ENCODE measurements around the gene PTPRQ.
A peak's percentile ranks its signal among the peaks of the same experiment; 100 is the strongest.
"Not testable (repeated sequence)": the region's sequence is repeated elsewhere in the genome, so short reads cannot be mapped to it uniquely, and the experiment has no call there.

PTPRQ gene, protein sequence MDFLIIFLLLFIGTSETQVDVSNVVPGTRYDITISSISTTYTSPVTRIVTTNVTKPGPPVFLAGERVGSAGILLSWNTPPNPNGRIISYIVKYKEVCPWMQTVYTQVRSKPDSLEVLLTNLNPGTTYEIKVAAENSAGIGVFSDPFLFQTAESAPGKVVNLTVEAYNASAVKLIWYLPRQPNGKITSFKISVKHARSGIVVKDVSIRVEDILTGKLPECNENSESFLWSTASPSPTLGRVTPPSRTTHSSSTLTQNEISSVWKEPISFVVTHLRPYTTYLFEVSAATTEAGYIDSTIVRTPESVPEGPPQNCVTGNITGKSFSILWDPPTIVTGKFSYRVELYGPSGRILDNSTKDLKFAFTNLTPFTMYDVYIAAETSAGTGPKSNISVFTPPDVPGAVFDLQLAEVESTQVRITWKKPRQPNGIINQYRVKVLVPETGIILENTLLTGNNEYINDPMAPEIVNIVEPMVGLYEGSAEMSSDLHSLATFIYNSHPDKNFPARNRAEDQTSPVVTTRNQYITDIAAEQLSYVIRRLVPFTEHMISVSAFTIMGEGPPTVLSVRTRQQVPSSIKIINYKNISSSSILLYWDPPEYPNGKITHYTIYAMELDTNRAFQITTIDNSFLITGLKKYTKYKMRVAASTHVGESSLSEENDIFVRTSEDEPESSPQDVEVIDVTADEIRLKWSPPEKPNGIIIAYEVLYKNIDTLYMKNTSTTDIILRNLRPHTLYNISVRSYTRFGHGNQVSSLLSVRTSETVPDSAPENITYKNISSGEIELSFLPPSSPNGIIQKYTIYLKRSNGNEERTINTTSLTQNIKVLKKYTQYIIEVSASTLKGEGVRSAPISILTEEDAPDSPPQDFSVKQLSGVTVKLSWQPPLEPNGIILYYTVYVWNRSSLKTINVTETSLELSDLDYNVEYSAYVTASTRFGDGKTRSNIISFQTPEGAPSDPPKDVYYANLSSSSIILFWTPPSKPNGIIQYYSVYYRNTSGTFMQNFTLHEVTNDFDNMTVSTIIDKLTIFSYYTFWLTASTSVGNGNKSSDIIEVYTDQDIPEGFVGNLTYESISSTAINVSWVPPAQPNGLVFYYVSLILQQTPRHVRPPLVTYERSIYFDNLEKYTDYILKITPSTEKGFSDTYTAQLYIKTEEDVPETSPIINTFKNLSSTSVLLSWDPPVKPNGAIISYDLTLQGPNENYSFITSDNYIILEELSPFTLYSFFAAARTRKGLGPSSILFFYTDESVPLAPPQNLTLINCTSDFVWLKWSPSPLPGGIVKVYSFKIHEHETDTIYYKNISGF (N-terminal part only)

DNA sequence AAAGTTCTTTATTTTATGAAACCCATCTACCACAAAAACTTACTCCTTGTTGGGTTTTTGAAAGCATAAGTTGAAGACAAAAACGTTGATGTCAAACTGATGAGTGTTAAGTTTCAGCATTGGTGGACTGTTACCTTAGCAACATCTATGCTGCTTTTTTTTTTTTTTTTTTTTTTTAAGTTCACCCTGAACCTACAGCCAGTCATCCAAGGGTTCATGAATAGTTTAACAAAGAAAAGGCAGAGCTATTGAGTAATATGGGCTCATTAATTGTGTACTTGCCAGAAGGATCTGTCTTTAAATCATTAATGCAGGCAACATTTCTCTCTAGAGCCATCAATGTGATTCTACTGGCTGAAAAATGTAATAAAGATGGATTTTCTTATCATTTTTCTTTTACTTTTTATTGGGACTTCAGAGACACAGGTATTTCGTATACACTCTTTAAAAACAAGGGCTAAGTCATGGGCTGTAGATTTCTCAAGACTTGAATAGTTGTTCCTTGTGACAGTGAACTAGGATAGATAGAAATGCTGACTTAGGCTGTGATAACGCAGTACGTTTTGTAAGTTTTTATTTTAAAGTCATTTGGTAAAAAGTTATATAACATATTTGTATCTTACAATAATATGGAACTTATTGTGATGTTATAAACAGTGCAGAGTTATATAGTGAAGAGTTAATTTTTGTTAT lies at the start of gene PTPRQ:
Gene PTPRQ (plus strand): TSS at position 262 of the 693 bp plus-strand sequence. CDS start 111 bp downstream, at position 373.
- no peak for DNase-seq (ENCODE audit: low spot score)

DNA sequence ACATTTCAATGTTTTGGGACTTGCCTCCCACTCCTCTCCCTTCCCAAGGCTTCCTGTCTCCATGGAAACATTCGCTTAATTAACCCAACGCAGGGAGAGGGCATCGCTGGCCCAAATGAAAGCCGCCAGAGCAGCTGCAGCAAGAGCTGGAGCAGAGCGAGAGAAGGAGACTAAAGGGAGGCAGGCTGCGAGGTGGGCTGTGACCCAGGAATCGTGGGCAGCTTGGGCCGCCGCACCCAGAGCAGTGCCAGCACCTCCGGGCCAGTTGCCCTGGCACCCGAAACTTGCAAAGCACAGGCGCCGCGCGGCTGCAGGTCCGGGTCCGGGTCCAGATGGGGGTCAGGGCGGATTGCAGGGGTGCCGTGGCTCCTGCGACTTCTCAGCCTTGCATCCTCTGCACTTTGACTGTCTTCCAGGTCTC lies 43.5 kb upstream of the PTPRQ start:
- DNase-seq (ENCODE audit: low spot score): peak; percentile 24

- DNase-seq (ENCODE audit: low spot score): no peak
These were observed 42.8 kb upstream of the PTPRQ start for GRCh38 chr12:80401191-80401590.

GRCh38 chr12:80404629-80405028 lies 39.4 kb upstream of the PTPRQ start:
- DNase-seq (ENCODE audit: low spot score): no peak

- DNase-seq (ENCODE audit: low spot score): no peak
These were observed 37.8 kb upstream of the PTPRQ start for GRCh38 chr12:80406253-80406652.

DNA sequence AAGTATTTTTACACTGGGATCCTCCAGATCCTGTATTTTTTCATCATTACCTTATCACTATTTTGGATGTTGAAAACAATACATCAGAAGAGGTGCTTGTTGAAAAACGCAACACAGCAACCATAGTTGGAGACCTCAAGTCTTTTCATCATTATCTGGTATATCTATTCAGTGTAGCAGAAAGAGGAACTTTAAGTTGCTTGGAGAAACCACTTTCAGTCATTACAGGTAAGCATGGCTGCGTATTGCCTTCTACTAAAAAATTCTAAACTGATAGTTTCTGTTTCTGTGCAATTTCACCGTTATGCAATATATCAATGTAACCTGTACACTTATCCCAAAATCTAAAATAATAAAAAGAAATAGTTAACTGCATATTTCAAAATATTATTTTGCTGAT lies 32.2 kb upstream of the PTPRQ start:
- DNase-seq (ENCODE audit: low spot score): no peak

DNA sequence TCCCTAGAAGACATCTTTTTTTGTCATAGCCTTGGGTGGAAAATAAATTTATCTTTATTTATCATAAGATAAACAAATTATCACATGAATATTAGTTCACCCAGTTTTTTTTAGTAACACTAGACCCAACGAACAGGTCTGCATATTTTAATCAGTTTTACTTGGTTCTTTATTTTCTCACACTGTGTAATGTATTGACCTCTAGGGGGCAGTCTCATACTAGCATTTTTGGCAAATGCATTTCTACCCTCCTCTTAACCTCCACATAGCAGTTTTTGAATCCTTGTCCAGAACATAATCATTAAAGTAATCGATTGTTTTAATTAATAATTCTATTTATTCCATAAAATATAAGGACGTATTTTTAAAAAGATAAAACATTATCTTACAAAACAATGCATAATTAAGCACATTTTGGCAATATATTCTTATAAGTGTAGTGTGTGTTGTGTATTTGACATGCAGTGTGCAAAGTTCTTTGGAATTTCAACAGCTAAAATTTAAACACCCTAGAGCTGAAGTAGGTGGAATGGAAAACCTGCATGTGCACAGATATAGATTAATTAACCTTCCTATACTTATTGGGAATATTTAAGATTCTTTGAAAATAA lies 31.6 kb upstream of the PTPRQ start:
- peak; percentile 37 for DNase-seq (ENCODE audit: low spot score)

- DNase-seq (ENCODE audit: low spot score): no peak
These were observed 30.6 kb upstream of the PTPRQ start for GRCh38 chr12:80413462-80413861.

- no peak for DNase-seq (ENCODE audit: low spot score)
These were observed 28.6 kb upstream of the PTPRQ start for GRCh38 chr12:80415466-80415865.

DNA sequence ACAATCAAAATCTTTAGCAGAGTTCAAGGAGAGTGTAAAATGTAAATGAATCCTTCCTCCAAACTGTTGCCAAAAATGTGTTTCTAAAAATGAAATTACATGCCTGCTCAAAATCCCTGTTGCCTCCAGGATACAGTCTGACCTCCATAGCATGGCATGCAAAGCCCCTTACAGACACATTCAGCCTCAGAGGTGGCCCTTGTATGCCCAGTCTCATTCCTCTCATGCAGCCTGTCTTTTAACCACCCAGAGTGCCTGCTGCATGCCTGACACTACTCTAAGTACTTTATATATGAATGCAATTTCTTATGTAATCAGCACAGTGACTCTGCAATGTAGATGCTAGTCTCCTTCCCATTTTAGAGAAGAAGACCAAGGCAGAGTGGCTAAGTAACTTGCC lies 24.4 kb upstream of the PTPRQ start:
- DNase-seq (ENCODE audit: low spot score): no peak

GRCh38 chr12:80420075-80420474 lies 24.0 kb upstream of the PTPRQ start:
- DNase-seq (ENCODE audit: low spot score): no peak

DNA sequence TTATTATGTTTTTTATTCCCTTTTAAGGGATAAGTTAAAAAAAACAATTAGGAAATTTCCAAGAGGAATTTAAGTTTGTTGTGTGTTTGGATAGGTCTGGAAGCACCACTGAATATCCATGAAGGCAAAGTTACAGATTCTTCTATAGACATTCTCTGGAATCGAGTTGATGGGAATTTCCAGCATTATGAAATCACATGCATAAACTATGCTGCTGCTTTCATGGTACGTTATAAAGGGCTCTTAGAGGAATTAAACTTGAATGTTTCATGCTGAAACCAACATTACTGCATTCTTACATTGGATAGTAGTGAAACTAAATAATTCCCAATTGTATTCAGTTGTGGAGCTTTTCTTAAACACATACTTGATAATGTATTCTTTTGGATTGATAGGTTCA lies 21.5 kb upstream of the PTPRQ start:
- DNase-seq (ENCODE audit: low spot score): no peak

- DNase-seq (ENCODE audit: low spot score): no peak
These were observed 12.0 kb upstream of the PTPRQ start for GRCh38 chr12:80432061-80432460.

DNA sequence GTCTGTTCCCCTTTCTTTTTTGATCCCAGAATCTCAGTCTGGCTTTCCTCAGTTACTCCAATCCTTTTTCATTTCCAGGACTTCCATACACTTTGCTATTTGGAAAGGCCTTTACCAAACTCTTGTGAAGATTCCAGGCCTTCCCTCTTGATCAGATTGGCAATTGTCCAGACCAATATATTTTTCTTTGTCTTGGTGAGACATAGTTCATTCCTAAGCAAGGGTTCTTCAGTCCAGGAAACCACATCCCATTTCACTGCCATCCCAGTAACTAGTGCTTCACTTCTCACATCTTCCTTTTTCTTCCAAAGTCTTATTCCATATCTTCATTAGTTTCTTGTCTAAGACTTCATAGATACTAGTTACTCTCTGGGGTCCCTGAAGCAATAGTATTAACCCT lies 2.1 kb upstream of the PTPRQ start:
- DNase-seq (ENCODE audit: low spot score): no peak

DNA sequence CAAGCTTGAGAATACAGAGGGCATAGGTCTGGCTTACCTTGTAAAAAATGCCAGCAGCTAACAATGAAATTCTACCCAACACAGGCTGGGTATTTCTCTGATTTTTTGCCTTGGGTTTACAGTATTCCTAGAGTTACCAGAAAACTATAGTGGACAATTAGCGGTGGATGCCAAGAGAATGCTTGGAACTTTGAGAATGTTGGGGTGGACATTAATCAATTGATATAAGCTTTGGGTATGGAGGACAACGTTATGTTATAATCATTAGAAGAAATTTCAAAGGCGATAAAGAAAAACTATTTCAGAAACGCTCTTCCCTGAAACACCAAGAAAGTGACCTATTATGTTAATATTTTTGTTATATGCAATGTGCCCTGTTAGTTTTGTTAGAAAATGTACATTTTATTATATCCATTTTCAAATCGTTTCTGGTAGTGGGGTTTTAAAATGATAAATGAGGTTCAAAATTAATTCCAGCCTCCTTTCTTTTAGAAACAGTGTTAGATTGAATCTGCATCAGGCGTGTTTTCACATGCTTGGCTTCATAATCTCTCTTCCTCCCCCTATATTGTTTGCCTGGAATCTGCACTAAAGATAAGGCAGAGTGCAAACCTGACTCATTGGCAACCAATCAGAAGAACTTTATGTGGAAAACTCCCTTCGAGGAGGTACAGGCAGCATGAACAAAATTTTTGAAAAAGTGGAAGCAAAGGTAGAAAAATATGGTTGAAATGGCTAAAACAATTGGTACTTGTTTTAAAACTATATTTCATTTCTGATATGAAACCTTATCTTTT lies 1.4 kb upstream of the PTPRQ start:
- no peak for DNase-seq (ENCODE audit: low spot score)

- DNase-seq (ENCODE audit: low spot score): peak; percentile 14
These were observed 1.2 kb downstream of the PTPRQ start for GRCh38 chr12:80445083-80445793.

DNA sequence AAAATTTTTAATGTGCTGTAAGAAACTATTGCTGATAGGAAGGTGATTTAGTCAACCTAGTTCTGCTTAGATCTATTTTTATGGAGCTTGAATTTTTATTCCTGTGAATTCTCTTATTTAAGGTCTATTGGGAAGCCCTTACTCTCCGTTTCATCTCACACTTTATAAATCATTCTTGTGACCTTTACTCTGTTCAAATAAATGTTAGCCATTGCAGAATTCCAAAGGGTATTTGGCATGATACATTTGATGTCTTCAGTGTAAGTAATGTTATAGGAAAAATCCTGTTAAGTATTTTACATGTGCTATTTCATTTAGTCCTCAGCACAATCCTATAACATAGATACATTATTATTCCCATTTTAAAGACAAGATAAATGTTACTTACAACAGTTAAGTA lies 12.5 kb downstream of the PTPRQ start:
- no peak for DNase-seq (ENCODE audit: low spot score)

DNA sequence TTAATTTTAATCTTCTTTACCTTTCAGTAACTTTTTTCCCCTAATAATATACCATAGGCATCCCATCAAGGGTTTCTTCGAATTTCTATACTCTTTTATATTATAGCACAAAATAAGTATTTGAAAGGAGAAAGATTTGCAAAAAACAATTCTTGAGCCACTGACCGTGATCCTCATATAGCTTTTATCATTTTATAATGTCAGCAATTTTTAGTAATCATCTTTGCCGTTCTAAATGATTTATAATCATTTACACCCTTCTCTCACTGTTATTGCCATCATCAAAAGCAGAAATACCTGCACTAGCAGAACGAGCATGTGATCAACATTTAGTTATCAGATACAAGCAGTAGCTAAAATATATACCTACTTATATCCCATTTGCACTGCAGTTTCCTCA lies 16.9 kb downstream of the PTPRQ start:
- DNase-seq (ENCODE audit: low spot score): no peak

GRCh38 chr12:80461851-80462250 lies 17.8 kb downstream of the PTPRQ start:
- not testable (repeated sequence) for DNase-seq (ENCODE audit: low spot score)

DNA sequence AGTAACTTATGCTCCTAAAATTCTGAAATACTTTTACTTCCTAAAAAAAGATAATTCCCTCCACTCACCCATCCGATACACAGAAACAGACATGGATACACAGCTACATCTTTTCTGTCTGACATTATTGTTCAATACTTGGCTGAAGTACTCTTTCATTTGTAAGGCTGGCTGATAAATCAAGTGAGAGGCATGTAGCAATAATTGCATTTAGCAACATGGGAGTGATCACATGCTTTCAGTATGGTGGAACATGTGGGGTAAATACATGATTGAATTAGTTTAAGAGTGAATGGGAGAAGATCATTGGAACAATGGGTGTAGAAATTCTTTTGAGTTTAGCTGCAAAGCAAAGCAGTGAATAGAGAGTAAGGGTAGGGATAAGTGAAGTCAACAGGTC lies 25.6 kb downstream of the PTPRQ start:
- no peak for DNase-seq (ENCODE audit: low spot score)

All from AG08396 (cell line).